Stimulated activated memory B cell treated with anti-CD40 and anti-IgM and Interleukin-4, amounts not matched to agents 10 μg/mL and 1 μg/mL and 100 μg/mL, for 72 hours (primary cell): ENCODE results near the gene RAB30.
A peak's percentile ranks its signal among the peaks of the same experiment; 100 is the strongest.

Experiments used
- ATAC-seq: fragments of 150-1000 bp; cut with Tn5 transposase; 2 replicates; pipeline ENCODE4 v1.10.0; 2021
- H3K27ac Mint-ChIP-seq: one replicate; pipeline ENCODE4 v1.8.0; 2022; ENCODE audit warnings: mild to moderate bottlenecking, mixed read lengths
- H3K27me3 Mint-ChIP-seq: one replicate; pipeline ENCODE4 v1.8.0; 2022; ENCODE audit warnings: mixed read lengths
- H3K36me3 Mint-ChIP-seq: one replicate; pipeline ENCODE4 v1.8.0; 2022; ENCODE audit warnings: mixed read lengths
- H3K4me1 Mint-ChIP-seq: one replicate; pipeline ENCODE4 v1.8.0; 2022; ENCODE audit warnings: mixed read lengths
- H3K4me3 Mint-ChIP-seq: one replicate; pipeline ENCODE4 v1.8.0; 2022; ENCODE audit warnings: mild to moderate bottlenecking, moderate library complexity, mixed read lengths
- H3K9me3 Mint-ChIP-seq: one replicate; pipeline ENCODE4 v1.8.0; 2022; ENCODE audit warnings: mixed read lengths

The RAB30 gene

GRCh38 chr11:82998697-82999096 lies 73.0 kb downstream of the RAB30 start:
- peaks cover 81% of the 10 kb centered on the region for H3K4me1 Mint-ChIP-seq
- no peak for ATAC-seq
- no peaks in the 10 kb centered on the region for H3K9me3 Mint-ChIP-seq
- no peaks in the 10 kb centered on the region for H3K27me3 Mint-ChIP-seq
- H3K27ac Mint-ChIP-seq: peak overlapping the region; percentile 78
- H3K4me3 Mint-ChIP-seq: no peak overlapping the region
- H3K36me3 Mint-ChIP-seq: peaks cover 58% of the 10 kb centered on the region

GRCh38 chr11:82996966-82997606 lies 74.6 kb downstream of the RAB30 start:
- H3K27ac Mint-ChIP-seq: peak overlapping the region; percentile 78
- H3K9me3 Mint-ChIP-seq: no peaks in the 10 kb centered on the region
- peaks cover 65% of the 10 kb centered on the region for H3K36me3 Mint-ChIP-seq
- H3K27me3 Mint-ChIP-seq: no peaks in the 10 kb centered on the region
- ATAC-seq: peak; percentile 95
- peak overlapping the region; percentile 78 for H3K4me3 Mint-ChIP-seq
- peaks cover 87% of the 10 kb centered on the region for H3K4me1 Mint-ChIP-seq

GRCh38 chr11:82995754-82996398 lies 75.8 kb downstream of the RAB30 start:
- Mint-ChIP-seq H3K27ac (peak overlapping the region; percentile 78), H3K36me3 (peaks cover 65% of the 10 kb centered on the region), H3K4me3 (peak overlapping the region; percentile 78), H3K27me3 (no peaks in the 10 kb centered on the region), H3K9me3 (no peaks in the 10 kb centered on the region), H3K4me1 (peaks cover 85% of the 10 kb centered on the region)
- ATAC-seq: peak; percentile 80

- no peaks in the 10 kb centered on the region for H3K27me3 Mint-ChIP-seq
- H3K4me3 Mint-ChIP-seq: peak overlapping the region; percentile 78
- peaks cover 82% of the 10 kb centered on the region for H3K4me1 Mint-ChIP-seq
- ATAC-seq: no peak
- H3K9me3 Mint-ChIP-seq: no peaks in the 10 kb centered on the region
- peaks cover 62% of the 10 kb centered on the region for H3K36me3 Mint-ChIP-seq
- peak overlapping the region; percentile 78 for H3K27ac Mint-ChIP-seq
These were observed 76.5 kb downstream of the RAB30 start for GRCh38 chr11:82995235-82995634.

GRCh38 chr11:82994604-82995230 lies 77.0 kb downstream of the RAB30 start:
- ATAC-seq: no peak
- no peaks in the 10 kb centered on the region for H3K9me3 Mint-ChIP-seq
- H3K27ac Mint-ChIP-seq: peak overlapping the region; percentile 78
- H3K27me3 Mint-ChIP-seq: no peaks in the 10 kb centered on the region
- H3K4me3 Mint-ChIP-seq: peak overlapping the region; percentile 68
- peaks cover 76% of the 10 kb centered on the region for H3K4me1 Mint-ChIP-seq
- peaks cover 62% of the 10 kb centered on the region for H3K36me3 Mint-ChIP-seq

GRCh38 chr11:82992223-82992622 lies 79.5 kb downstream of the RAB30 start:
- Mint-ChIP-seq H3K27me3 (no peaks in the 10 kb centered on the region), H3K4me1 (peaks cover 53% of the 10 kb centered on the region), H3K36me3 (peaks cover 71% of the 10 kb centered on the region), H3K4me3 (peak overlapping the region; percentile 29), H3K27ac (peak overlapping the region; percentile 78), H3K9me3 (no peaks in the 10 kb centered on the region)
- no peak for ATAC-seq

- H3K4me1 Mint-ChIP-seq: peaks cover 38% of the 10 kb centered on the region
- no peak overlapping the region for H3K4me3 Mint-ChIP-seq
- no peaks in the 10 kb centered on the region for H3K9me3 Mint-ChIP-seq
- ATAC-seq: no peak
- H3K27ac Mint-ChIP-seq: peak overlapping the region; percentile 28
- H3K27me3 Mint-ChIP-seq: no peaks in the 10 kb centered on the region
- peaks cover 73% of the 10 kb centered on the region for H3K36me3 Mint-ChIP-seq
These were observed 81.9 kb downstream of the RAB30 start for GRCh38 chr11:82989628-82990404.

- Mint-ChIP-seq H3K4me1 (peaks cover 32% of the 10 kb centered on the region), H3K27me3 (no peaks in the 10 kb centered on the region), H3K36me3 (peaks cover 75% of the 10 kb centered on the region), H3K4me3 (no peak overlapping the region), H3K9me3 (no peaks in the 10 kb centered on the region), H3K27ac (no peak overlapping the region)
- ATAC-seq: no peak
These were observed 82.6 kb downstream of the RAB30 start for GRCh38 chr11:82988936-82989627.

GRCh38 chr11:82987997-82988396 lies 83.7 kb downstream of the RAB30 start:
- H3K27me3 Mint-ChIP-seq: no peaks in the 10 kb centered on the region
- H3K36me3 Mint-ChIP-seq: peaks cover 68% of the 10 kb centered on the region
- H3K4me1 Mint-ChIP-seq: peaks cover 22% of the 10 kb centered on the region
- no peak overlapping the region for H3K4me3 Mint-ChIP-seq
- no peaks in the 10 kb centered on the region for H3K9me3 Mint-ChIP-seq
- ATAC-seq: no peak
- H3K27ac Mint-ChIP-seq: no peak overlapping the region

- peaks cover 65% of the 10 kb centered on the region for H3K36me3 Mint-ChIP-seq
- ATAC-seq: no peak
These were observed 85.3 kb downstream of the RAB30 start for GRCh38 chr11:82986446-82986845.

GRCh38 chr11:82981852-82982251 lies 89.8 kb downstream of the RAB30 start:
- Mint-ChIP-seq H3K9me3 (no peaks in the 10 kb centered on the region), H3K36me3 (peaks cover 74% of the 10 kb centered on the region), H3K4me3 (no peak overlapping the region), H3K4me1 (peaks cover 46% of the 10 kb centered on the region), H3K27me3 (no peaks in the 10 kb centered on the region), H3K27ac (no peak overlapping the region)
- no peak for ATAC-seq

More at GRCh38 chr11:82986446-82986845, 85.3 kb downstream of the RAB30 start:
- Mint-ChIP-seq H3K4me1 (peaks cover 7% of the 10 kb centered on the region), H3K4me3 (no peak overlapping the region), H3K27ac (peak overlapping the region; percentile 36), H3K9me3 (no peaks in the 10 kb centered on the region), H3K27me3 (no peaks in the 10 kb centered on the region)

- Mint-ChIP-seq H3K4me3 (no peak overlapping the region), H3K27me3 (no peaks in the 10 kb centered on the region), H3K36me3 (peaks cover 71% of the 10 kb centered on the region), H3K9me3 (no peaks in the 10 kb centered on the region), H3K27ac (no peak overlapping the region), H3K4me1 (peaks cover 51% of the 10 kb centered on the region)
- no peak for ATAC-seq
These were observed 90.8 kb downstream of the RAB30 start for GRCh38 chr11:82980947-82981346.

- H3K4me3 Mint-ChIP-seq: no peak overlapping the region
- no peaks in the 10 kb centered on the region for H3K27me3 Mint-ChIP-seq
- ATAC-seq: no peak
- H3K4me1 Mint-ChIP-seq: peaks cover 53% of the 10 kb centered on the region
- H3K36me3 Mint-ChIP-seq: peaks cover 65% of the 10 kb centered on the region
- no peaks in the 10 kb centered on the region for H3K9me3 Mint-ChIP-seq
- H3K27ac Mint-ChIP-seq: no peak overlapping the region
These were observed 91.4 kb downstream of the RAB30 start for GRCh38 chr11:82980292-82980691.

- no peak for ATAC-seq
- no peak overlapping the region for H3K4me3 Mint-ChIP-seq
These were observed 91.9 kb downstream of the RAB30 start for GRCh38 chr11:82979824-82980223.

More at GRCh38 chr11:82979824-82980223, 91.9 kb downstream of the RAB30 start:
- H3K27me3 Mint-ChIP-seq: no peaks in the 10 kb centered on the region
- H3K4me1 Mint-ChIP-seq: peaks cover 53% of the 10 kb centered on the region
- peaks cover 63% of the 10 kb centered on the region for H3K36me3 Mint-ChIP-seq
- H3K27ac Mint-ChIP-seq: peak overlapping the region; percentile 60
- no peaks in the 10 kb centered on the region for H3K9me3 Mint-ChIP-seq
